KOPT-K1 (cell line): ENCODE data around the gene SOX6.

Experiments
- H3K27ac ChIP-seq: fragments of 200-600 bp; sonication (generic); 2 replicates; pipeline ENCODE4 v1.5.1; 2016; ENCODE audit warnings: antibody characterized with exemption, mild to moderate bottlenecking, low read depth, low read length; ENCODE audit not compliant: poor library complexity, severe bottlenecking
- H3K36me3 ChIP-seq: fragments of 200-600 bp; sonication (generic); 2 replicates; pipeline ENCODE4 v1.5.1; 2017; ENCODE audit warnings: antibody characterized with exemption, mild to moderate bottlenecking, low read length, moderate library complexity; ENCODE audit not compliant: insufficient read depth
- H3K9me3 ChIP-seq: fragments of 200-600 bp; sonication (generic); 2 replicates; pipeline ENCODE4 v1.5.1; 2017; ENCODE audit warnings: antibody characterized with exemption, low read length, mild to moderate bottlenecking; ENCODE audit not compliant: insufficient read depth, poor library complexity, severe bottlenecking

SOX6 gene

DNA sequence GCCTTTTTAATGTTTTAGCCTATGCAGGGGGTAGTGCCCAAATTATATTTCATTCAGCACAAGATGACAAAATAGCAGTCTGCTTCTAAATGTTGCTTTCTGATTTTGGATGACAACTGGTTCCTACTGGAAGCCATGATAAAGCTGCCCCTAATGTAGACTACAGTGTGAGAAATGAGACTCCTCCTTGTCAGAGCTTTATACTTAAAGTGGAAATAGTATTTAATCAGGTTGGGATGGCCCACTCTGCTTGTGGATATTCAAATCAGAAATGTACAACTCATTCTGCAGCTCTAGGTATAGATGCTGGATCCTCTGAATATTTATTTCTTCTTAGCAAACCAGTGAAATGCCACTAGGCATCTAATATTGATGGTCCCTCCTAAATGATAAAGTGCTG, 171.3 kb downstream of the SOX6 start:
- H3K27ac ChIP-seq, result no peak overlapping the region
- H3K36me3 ChIP-seq, result no peaks in the 10 kb centered on the region
- no peaks in the 10 kb centered on the region for H3K9me3 ChIP-seq

DNA sequence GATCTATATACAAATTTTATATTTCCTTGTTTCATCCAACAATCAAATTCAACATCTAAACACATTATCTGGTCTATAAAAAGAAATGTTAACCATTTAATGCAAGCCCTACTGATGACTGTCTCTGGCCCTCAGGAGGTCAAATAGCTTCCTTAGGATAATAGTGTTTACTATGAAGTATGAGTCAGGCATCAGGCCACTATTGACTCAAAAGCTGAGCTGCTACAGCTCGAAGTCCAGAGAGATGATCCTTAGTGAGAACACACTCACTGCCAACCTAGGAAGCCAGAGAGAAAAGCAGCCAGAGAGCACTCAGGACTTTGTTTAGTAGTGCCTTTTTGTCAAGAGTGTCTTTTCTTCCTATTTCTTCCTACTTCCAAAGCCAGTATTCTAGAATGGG, 171.8 kb downstream of the SOX6 start:
- no peak overlapping the region for H3K27ac ChIP-seq
- H3K36me3 ChIP-seq, result no peaks in the 10 kb centered on the region
- no peaks in the 10 kb centered on the region for H3K9me3 ChIP-seq

DNA sequence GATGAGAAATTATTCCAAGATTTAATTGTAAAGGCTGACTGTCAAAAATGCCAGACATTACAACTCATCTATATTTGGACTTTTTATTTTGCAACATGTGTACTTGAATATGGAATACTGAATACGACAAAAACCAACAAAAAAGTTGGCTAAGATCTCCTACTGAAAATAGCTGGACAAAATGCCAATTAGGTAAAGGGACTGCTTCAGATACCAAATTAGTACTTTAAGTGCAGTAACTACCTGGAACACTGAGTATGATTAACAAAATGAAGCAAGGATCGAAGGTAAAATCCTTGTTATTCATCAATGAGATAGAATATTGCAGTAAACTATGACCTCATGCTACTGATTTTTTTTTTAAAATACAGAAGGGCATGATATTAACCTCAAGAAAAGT, 173.8 kb downstream of the SOX6 start:
- Histone ChIP-seq H3K9me3 (no peaks in the 10 kb centered on the region), H3K27ac (no peak overlapping the region), H3K36me3 (no peaks in the 10 kb centered on the region)

DNA sequence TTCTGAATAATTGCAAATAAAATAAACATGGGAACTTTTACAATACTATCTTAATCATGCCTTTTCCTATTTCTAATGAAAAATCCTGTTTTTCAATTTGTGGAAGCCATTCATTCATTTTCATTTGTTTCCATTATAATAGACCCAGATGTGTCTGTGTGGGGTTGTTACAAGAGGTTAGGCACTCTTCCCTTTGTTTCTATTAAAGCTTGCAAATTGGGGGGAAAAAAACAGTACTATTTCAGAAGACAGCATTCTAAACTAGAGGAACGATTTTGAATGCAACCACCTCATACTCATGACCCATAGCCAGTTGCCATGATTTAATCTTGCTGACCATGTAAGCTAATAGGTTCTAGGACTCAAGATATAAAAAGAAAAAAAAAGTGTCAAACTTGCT, 175.5 kb downstream of the SOX6 start:
- H3K9me3 ChIP-seq, result no peaks in the 10 kb centered on the region
- no peaks in the 10 kb centered on the region for H3K36me3 ChIP-seq
- no peak overlapping the region for H3K27ac ChIP-seq

DNA sequence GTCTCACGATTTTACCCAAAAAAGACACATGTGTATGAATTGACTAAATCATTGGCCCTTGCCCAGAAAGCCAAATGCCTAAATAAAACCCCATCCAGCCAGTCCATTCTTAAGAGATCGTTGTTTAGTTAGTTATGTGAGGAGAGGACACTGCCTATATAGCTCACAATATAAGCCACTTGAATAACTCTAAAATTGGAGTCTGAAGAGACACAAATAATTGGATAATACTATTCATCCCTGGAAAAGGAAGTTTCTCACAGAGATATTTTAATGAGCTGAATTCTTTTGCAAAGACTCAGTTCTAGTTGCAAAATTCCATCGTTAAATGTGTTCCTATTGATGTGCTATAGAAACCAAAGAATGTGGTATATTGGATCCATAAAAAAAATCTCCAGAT, 176.7 kb downstream of the SOX6 start:
- Histone ChIP-seq H3K36me3 (no peaks in the 10 kb centered on the region), H3K9me3 (no peaks in the 10 kb centered on the region), H3K27ac (no peak overlapping the region)

GRCh38 chr11:16178273-16178672, 178.1 kb downstream of the SOX6 start:
- Histone ChIP-seq H3K36me3 (no peaks in the 10 kb centered on the region), H3K27ac (no peak overlapping the region), H3K9me3 (no peaks in the 10 kb centered on the region)

DNA sequence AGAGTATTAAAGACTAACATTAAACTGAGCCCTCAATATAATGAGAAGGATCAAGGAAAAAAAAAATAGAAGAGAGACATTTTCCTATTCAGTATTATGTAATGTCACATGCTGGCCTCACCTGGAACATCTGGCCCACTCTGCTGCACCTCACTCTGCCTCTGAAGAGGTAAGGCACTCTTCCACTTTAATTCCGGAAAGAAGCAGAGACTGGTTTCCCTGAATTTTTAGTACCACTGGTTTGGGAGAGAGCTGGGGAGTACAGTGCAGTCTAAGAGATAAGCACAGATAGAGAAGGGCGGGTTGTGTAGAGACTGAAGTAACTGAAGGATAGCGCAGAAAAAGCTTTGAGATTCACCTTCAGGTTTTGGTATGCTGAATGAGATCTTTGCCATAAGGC, 178.7 kb downstream of the SOX6 start:
- H3K9me3 ChIP-seq, result no peaks in the 10 kb centered on the region
- H3K36me3 ChIP-seq, result no peaks in the 10 kb centered on the region
- no peak overlapping the region for H3K27ac ChIP-seq

GRCh38 chr11:16173798-16174197, 182.5 kb downstream of the SOX6 start:
- Histone ChIP-seq H3K9me3 (no peaks in the 10 kb centered on the region), H3K36me3 (no peaks in the 10 kb centered on the region), H3K27ac (no peak overlapping the region)

DNA sequence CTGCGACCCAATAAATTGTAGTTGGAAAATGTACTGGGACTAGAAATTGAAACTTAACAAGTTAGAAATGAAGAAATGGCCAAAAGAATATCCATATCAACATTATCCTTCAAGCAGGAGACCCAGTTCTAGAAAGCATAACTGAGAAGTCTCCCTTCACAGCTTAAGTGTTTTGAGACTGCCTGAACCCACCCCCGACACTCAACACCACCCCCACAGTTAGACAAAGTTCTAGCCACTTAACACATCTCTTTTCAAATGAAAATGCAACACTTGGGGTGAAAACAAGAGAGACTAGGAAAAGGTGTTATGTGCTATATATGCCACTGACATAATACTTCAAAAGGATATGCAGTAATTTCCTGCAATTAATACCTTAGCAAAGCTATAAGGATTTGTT, 184.5 kb downstream of the SOX6 start:
- Histone ChIP-seq H3K9me3 (no peaks in the 10 kb centered on the region), H3K27ac (no peak overlapping the region), H3K36me3 (no peaks in the 10 kb centered on the region)

DNA sequence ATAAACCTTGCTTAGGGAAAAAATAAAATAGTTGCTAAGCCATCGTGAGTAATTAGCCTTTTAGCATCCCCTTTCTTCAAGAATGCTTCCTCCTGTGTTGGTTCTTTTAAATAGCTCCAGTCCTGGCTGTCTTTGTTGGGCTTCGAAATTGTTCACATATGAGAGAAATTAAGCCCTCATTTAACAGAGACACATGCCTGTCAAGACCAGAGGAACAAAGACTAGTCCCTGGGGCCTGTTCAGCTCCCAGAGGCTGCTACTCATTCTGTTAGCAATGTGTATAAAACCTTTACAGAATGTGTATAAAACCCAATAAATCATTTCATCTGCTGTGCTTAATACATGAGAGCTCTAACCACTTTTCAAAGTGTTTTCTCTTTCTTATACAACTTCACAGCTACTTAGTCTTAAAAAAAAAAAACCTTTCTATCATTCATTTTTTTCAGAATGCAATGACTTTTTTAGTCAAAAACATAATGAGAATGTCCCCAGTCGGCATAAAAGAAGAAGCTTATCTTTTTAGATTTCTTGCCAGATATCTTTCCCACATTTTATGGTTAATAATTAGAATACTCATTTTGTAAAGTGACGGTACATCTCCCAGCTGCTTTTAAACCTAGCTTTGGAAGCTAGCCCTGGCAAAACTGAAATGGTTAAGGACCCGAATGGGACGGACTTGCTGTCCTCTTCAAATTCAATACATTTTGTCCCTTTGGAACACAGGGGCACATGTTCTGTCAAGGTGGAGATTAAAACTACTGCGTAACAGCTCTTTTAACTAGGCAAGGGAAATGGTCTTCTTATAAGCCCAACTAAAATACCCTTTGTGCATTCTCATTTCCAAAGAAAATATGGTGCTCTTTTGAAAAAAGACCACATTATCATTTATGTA, 186.1 kb downstream of the SOX6 start:
- Histone ChIP-seq H3K9me3 (no peaks in the 10 kb centered on the region), H3K27ac (no peak overlapping the region), H3K36me3 (no peaks in the 10 kb centered on the region)

DNA sequence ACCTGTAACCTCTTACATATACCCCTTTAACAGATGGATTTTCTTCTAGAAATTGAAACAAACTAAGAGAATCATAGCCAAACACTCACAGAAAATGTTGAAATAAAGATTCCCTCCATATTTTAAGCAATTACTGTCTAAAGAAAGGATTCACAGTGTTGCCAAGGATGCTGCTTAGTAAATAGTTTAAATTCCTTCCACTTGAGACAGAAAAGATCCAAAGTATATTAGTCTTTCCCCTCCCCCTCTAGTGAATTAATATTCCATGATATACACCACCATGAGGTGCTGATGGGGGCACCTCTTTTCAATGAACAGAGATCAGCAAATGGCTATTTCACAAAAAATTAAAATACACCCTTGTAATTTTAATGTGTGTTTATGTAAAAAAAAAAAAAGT, 186.8 kb downstream of the SOX6 start:
- H3K9me3 ChIP-seq, result no peaks in the 10 kb centered on the region
- H3K27ac ChIP-seq, result no peak overlapping the region
- no peaks in the 10 kb centered on the region for H3K36me3 ChIP-seq

GRCh38 chr11:16167706-16168487, 188.4 kb downstream of the SOX6 start:
- H3K9me3 ChIP-seq, result no peaks in the 10 kb centered on the region

GRCh38 chr11:16166571-16166970, 189.8 kb downstream of the SOX6 start:
- Histone ChIP-seq H3K9me3 (no peaks in the 10 kb centered on the region), H3K27ac (no peak overlapping the region), H3K36me3 (no peaks in the 10 kb centered on the region)

More at GRCh38 chr11:16167706-16168487, 188.4 kb downstream of the SOX6 start:
- Histone ChIP-seq H3K36me3 (no peaks in the 10 kb centered on the region), H3K27ac (no peak overlapping the region)

DNA sequence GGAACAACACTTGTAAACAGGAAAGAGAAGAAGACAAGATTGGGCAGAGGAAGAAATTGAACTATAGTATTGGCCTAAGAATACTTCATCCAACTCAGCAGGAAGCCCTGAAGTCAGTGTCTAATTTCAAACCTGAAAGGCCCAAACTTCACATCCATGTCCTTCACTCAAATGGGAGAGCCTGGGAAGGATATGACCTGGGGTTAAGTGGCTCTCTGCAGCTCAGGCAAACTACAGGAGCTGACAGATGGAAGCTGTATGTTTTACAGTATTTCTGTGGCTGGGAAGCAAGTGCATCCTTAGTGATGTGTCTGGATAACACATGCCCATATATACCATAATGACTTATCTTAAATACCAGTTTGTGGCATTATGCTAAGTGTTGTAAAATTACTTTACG, 196.2 kb downstream of the SOX6 start:
- H3K36me3 ChIP-seq, result no peaks in the 10 kb centered on the region
- H3K9me3 ChIP-seq, result no peaks in the 10 kb centered on the region
- no peak overlapping the region for H3K27ac ChIP-seq

- no peak overlapping the region for H3K27ac ChIP-seq
Measured at GRCh38 chr11:16158426-16158994, 197.8 kb downstream of the SOX6 start.

More at GRCh38 chr11:16158426-16158994, 197.8 kb downstream of the SOX6 start:
- no peaks in the 10 kb centered on the region for H3K9me3 ChIP-seq
- H3K36me3 ChIP-seq, result no peaks in the 10 kb centered on the region
